T47D (cell line): ENCODE results near the gene SMAD7.

Experiments used
- DNase-seq, 2 experiments: peaks; one replicate each; pipeline versions ENCODE4 v3.0.0 to v3.0.0-alpha.2; 2011 to 2012; ENCODE audit warnings: low read depth in 1 of 2, low spot score in 1 of 2
- JUND ChIP-seq: IDR thresholded peaks from 2 replicates; pipeline ENCODE4 v1.6.1; 2012; ENCODE audit warnings: low read depth
- in situ Hi-C: cut with HindIII; loops from 2 replicates; pipeline ENCODE4 v1.10.0; 2016; ENCODE audit warnings: low sequenced_read_pairs, low pct_unique_long_range_greater_than_20kb

SMAD7 gene

DNA sequence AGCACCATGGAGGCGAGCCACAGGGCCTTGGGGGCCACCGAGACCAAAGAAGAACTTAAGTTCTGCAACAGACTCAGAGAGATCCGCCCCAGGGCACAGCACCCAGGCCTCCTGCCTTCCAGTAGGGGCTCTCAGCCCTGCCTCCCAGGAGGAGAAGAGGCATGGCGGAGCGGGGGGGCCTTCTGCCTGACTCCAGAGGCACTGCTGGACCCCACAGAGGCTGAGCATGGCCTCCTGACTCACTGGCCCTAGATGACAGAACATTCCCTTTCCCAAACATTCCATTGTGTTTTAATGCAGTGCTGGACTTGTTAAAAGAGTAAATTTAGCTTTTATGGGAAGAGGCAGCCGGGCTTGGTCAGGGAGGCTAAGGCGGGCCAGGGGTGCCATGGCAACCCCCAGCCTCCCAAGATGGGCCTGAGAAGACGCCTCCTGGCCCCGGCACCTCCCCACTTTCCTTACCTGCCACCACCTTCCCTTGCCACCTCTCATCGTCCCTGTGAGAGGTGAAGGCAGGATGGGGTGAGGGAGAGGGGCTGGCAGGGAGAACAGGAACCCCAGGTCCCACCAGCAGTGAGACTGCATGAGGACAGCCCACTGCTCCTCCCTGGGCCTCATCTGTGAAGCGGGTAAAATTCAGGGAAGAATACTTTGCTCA is 65.4 kb downstream of the SMAD7 start:
- TF ChIP-seq JUND = no peak
- in situ Hi-C loops = no loop called here
- DNase-seq = no peak

DNA sequence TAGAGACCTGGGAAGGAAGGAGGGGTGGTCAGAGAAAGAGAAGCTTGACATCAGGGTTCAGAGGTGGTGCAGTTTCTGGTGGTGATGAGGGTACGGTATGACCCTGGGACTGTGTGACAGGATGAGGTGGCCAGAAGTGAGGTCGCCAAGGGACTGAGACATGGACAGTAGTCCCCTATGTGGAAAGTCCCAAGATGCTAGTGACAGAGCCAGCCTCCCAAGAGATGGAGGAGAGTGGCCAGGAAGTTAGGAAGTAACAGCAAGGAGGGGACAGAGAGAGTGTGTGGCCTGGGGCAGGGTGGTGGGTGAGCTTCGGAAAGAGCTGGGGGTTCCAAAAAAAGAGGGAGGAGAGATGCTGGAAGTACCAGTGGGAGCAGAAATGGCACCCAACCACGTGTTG is 66.0 kb downstream of the SMAD7 start:
- in situ Hi-C loops = no loop called here
- TF ChIP-seq JUND = no peak
- DNase-seq = no peak

DNA sequence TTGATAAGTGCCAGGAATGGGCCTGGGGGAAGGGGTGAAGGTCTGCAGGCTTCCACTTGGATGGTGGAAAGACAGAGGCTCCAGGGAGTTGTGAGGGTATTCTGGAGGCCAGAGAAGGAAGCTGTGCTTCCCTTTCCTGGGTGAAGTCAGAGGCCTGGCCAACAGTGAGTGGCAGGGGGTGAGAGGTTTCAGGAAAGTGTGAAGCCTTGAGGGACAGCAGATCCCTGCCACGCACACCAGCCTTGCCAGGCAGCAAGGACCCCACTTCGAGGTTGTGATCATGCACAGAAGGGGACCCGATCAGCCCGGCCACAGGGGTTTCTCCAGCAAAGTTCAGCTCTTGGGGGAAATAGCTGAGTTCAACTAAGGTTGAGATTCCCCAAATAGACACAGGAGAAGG is 66.5 kb downstream of the SMAD7 start:
- DNase-seq = no peak
- in situ Hi-C loops = no loop called here
- TF ChIP-seq JUND = no peak

GRCh38 chr18:48882379-48882778 is 68.4 kb downstream of the SMAD7 start:
- no peak for TF ChIP-seq JUND
- no peak for DNase-seq
- in situ Hi-C loops = no loop called here

DNA sequence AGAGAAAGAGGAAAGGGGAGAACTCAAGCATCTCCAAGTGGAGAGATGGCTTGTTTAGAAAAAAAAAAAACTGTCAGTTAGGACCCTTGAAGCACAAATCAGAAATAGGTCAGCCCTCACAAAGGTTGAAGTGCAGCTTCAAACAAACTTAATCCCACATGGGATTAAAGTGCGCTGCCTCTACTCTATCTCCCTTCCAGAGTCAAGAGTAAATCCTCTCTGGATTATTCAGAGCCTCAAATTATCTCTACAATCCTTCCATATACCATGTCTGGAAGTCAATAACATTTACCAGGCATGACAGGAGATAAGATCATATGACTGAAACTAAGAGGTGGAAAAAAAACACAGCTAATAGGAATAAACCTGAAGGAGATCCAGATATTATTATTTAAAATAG is 69.8 kb downstream of the SMAD7 start:
- no peak for TF ChIP-seq JUND
- no peak for DNase-seq
- in situ Hi-C loops = no loop called here

GRCh38 chr18:48879008-48879431 is 71.7 kb downstream of the SMAD7 start:
- peak; percentile 43 to 80 for DNase-seq
- in situ Hi-C loops = no loop called here
- TF ChIP-seq JUND = no peak

DNA sequence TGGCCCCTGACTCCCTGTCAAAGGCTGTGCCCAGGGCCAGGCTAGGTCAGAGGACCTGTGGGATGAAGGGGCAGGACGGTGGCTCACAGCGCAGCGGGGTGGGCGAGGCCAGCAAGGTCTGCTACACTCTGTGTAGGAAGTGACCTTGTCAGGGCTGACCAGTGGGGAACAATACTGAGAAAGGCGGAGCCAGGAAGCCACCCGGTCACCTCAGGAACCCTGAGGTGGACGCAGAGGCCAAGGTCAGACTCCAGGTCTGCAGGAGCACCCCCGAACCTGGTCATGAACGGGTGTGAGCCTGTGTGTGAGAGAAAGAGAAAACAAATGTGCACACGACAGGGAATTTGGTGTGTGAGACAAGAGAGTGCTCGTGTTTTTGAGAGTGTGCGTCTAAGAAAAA is 72.3 kb downstream of the SMAD7 start:
- TF ChIP-seq JUND = no peak
- peak in 1 of 2 experiments; percentile 35 for DNase-seq
- in situ Hi-C loops = no loop called here

- DNase-seq = no peak
- in situ Hi-C loops = no loop called here
- TF ChIP-seq JUND = no peak
Observed at GRCh38 chr18:48877941-48878340, 72.8 kb downstream of the SMAD7 start.

GRCh38 chr18:48876590-48876989 is 74.2 kb downstream of the SMAD7 start:
- no peak for TF ChIP-seq JUND
- DNase-seq = no peak
- in situ Hi-C loops = no loop called here

- no peak for DNase-seq
- in situ Hi-C loops = no loop called here
- TF ChIP-seq JUND = no peak
Observed at GRCh38 chr18:48875942-48876511, 74.7 kb downstream of the SMAD7 start.

DNA sequence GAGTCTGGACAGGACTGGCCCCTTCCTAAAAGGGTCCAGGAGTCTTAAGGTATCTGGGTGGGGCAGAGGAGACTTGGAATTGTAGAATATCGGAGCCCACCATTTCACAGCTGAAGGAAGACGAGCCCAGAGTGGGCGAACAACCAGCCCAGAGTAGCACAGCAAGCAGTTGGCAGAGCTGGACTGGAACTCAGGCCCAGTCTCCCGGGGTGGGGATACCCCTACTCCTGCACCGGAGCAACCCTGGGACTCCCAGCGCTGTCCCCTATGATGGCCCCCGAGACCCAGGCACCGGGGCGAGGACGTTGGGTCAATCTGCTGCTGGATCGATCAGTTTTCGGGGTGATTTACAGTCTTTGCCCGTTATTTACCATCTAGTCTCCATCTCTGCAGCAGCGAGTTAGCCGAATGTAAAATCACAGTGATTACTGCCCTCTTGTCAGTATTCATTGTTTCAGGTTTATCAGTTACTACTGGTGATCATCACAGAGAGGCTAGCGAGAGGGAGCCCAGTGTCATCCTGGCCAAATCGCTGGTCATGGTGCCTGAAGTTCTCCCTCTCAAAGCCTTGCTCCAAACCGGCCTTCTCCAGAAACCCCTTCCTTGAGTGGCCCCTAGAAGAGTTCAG is 75.3 kb downstream of the SMAD7 start:
- no peak for DNase-seq
- no peak for TF ChIP-seq JUND
- in situ Hi-C loops = no loop called here

DNA sequence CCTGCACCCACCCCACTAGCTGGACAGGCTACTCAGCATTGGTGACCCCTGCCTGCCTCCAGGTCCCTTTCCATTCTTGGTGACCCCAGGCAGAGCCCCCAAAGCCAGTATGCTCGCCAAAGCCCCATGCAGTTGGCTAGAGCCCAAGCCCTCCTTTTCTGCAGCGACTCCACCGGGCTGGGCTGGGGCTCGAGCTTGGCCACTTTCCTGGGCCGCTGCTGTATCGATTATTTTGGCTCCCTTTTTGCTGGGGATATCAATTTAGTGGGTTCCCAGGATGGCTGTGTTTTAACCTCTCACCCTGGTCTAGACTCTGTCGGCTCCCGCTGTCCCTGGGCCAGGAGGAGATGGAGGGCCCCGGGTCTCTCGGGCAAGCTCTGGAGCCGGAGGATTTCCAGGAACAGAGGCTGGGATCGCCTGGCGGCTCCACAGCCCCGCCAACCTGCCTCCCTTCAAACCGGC is 76.0 kb downstream of the SMAD7 start:
- in situ Hi-C loops = no loop called here
- no peak for TF ChIP-seq JUND
- DNase-seq = no peak

DNA sequence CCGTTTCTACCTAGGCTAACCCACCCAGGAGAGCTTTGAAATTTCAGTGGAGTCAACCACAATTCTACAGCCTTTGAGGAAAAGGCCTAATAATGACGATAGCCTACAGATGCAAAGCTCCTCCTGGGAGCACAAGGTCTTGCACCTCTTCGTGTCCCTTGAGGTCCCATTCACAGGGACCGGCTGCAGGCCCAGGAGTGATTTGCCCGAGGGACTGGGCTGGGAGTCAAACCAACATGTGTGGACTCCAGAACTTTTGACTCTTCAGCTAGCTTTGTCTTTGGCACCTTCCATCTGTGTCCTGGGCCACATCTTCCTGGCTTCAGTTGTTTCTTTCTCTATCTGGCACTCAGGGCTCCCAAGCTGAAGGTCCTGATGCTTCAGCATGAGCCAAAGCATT is 76.5 kb downstream of the SMAD7 start:
- no peak for TF ChIP-seq JUND
- no peak for DNase-seq
- in situ Hi-C loops = no loop called here
